Sigmoid colon (tissue), 7 donors: ENCODE results near the gene PPM1F. TPM values are rescaled to one million over a fixed set of nuclear protein-coding genes. Genes with fewer than 3 reads are reported as not detected.

ENCODE experiments used
- DNase-seq: peaks from one replicate; pipeline ENCODE4 v3.0.0-alpha.2; 2019
- H3K27ac ChIP-seq, 4 donors: fragments of 200-600 bp; sonication (generic); one replicate each; pipeline ENCODE4 v1.5.1; 2016 to 2019; ENCODE audit warnings: mild to moderate bottlenecking in 1 of 4
- H3K27me3 ChIP-seq, 3 donors: fragments of 200-600 bp; sonication (generic); one replicate each; pipeline ENCODE4 v1.5.1; 2019; ENCODE audit warnings: mild to moderate bottlenecking in 1 of 3
- H3K36me3 ChIP-seq, 4 donors: fragments of 200-600 bp; sonication (generic); one replicate each; pipeline ENCODE4 v1.5.1; 2016 to 2019
- H3K4me1 ChIP-seq, 4 donors: fragments of 200-600 bp; sonication (generic); one replicate each; pipeline ENCODE4 v1.5.1; 2017 to 2019
- H3K4me3 ChIP-seq, 4 donors: fragments of 200-600 bp; sonication (generic); one replicate each; pipeline ENCODE4 v1.5.1; 2017 to 2019; ENCODE audit warnings: mild to moderate bottlenecking in 2 of 4, moderate library complexity in 1 of 4
- H3K9me3 ChIP-seq, 4 donors: fragments of 200-600 bp in 3 of 4; sonication (generic) in 3 of 4; one replicate each; pipeline versions ENCODE4 v1.5.1 to v1.6.1; 2013 to 2019
- EP300 ChIP-seq, 4 donors: sonication (generic); formaldehyde crosslinking; IDR thresholded peaks; one replicate each; pipeline ENCODE4 v1.6.1; 2017; ENCODE audit warnings: antibody characterized with exemption in 4 of 4
- POLR2A ChIP-seq, 2 donors: fragments of 450-650 bp; IDR thresholded peaks; one replicate each; pipeline ENCODE4 v1.6.1; 2016; ENCODE audit warnings: antibody characterized with exemption in 2 of 2, mild to moderate bottlenecking in 2 of 2, moderate library complexity in 2 of 2
- POLR2AphosphoS5 ChIP-seq, 4 donors: sonication (generic); formaldehyde crosslinking; IDR thresholded peaks; one replicate each; pipeline ENCODE4 v1.6.1; 2017; ENCODE audit warnings: antibody characterized with exemption in 4 of 4
- WGBS, 2 donors: extraction: QIAGEN DNeasy Blood & Tissue Kit; methylation state at CpG; one replicate each; pipeline ENCODE4 v1.1.7; 2013; 5-methylcytosine and 5-hydroxymethylcytosine counted together
- intact Hi-C: fragments of 100-400 bp; cut with DNase I; formaldehyde crosslinking; loops from one replicate; pipeline ENCODE4 v1.15.1; 2023
- polyA plus RNA-seq, 3 donors: library from polyadenylated mRNA; stranded (reverse); fragments of 200-250 nt; gene quantifications; one replicate each; pipeline ENCODE4 v1.2.3, GENCODE V29; 2013
- total RNA-seq, 4 donors: library from RNA; depleted of rRNA; stranded (reverse); fragments of >200 nt; gene quantifications; one replicate each; pipeline ENCODE4 v1.1.0, GENCODE V29; 2016
- TF ChIP-seq, protein P1 (sequence below), 4 experiments: fragments of 450-650 bp in 3 of 4; fragments of 200-600 bp in 1 of 4; IDR thresholded peaks; one replicate each; pipeline ENCODE4 v1.5.1; 2016 to 2019; ENCODE audit warnings: antibody characterized with exemption in 4 of 4, mild to moderate bottlenecking in 3 of 4, moderate library complexity in 2 of 4
- donor health status: healthy with polysubstance abuse.
- donor health status: Bipolar disorder and iron deficiency.
- donor health status: healthy.

The PPM1F gene
- total and polyA plus RNA-seq, 7 donors = 2.5 to 39.2 (median 20.3) TPM

DNA sequence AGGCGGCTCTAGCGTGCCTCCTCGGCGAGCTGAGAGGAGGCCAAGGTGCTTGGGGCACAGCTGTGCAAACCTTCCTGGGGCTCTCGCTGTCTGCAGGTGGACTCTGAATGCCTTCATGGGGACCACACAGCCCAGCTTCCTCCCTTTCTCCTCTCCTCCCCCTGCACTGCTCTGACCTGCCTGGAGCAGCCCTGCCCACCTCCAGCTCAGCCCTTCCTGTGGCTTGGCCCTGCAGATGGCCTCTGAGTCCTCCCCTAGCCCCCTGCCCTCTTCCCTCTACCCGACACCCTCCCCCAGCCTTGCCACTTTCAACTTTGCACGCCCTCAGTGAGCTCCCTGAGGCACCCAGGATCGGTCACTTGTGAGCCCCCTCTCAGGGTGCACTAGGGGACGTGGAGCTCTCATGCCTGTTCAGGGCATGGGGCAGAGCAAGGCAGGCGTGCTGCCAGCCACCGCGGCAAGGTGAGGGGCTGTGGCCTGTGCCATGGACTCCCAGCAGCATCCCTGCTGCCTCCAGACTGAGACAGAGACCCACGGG is 31.4 kb downstream of the PPM1F start:
- WGBS, 2 donors = 87 to 88% methylated on average over 13 of the region's 13 CpGs
- DNase-seq = no peak
- Histone ChIP-seq H3K36me3 (peaks cover 0 to 60% (median 3%) of the 10 kb centered on the region in 4 donors), H3K9me3 (no peaks in the 10 kb centered on the region), H3K4me3 (no peak overlapping the region), H3K27me3 (no peaks in the 10 kb centered on the region), H3K27ac (no peak overlapping the region), H3K4me1 (peaks cover 0 to 12% (median 10%) of the 10 kb centered on the region in 4 donors)
- intact Hi-C loops = no loop called here
- no peak for TF ChIP-seq POLR2AphosphoS5 (IDR thresholded peaks at IDR 0.05)
- TF ChIP-seq, protein P1, sequence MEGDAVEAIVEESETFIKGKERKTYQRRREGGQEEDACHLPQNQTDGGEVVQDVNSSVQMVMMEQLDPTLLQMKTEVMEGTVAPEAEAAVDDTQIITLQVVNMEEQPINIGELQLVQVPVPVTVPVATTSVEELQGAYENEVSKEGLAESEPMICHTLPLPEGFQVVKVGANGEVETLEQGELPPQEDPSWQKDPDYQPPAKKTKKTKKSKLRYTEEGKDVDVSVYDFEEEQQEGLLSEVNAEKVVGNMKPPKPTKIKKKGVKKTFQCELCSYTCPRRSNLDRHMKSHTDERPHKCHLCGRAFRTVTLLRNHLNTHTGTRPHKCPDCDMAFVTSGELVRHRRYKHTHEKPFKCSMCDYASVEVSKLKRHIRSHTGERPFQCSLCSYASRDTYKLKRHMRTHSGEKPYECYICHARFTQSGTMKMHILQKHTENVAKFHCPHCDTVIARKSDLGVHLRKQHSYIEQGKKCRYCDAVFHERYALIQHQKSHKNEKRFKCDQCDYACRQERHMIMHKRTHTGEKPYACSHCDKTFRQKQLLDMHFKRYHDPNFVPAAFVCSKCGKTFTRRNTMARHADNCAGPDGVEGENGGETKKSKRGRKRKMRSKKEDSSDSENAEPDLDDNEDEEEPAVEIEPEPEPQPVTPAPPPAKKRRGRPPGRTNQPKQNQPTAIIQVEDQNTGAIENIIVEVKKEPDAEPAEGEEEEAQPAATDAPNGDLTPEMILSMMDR (IDR thresholded peaks at IDR 0.05) = no peak
- no peak for TF ChIP-seq EP300 (IDR thresholded peaks at IDR 0.05)

DNA sequence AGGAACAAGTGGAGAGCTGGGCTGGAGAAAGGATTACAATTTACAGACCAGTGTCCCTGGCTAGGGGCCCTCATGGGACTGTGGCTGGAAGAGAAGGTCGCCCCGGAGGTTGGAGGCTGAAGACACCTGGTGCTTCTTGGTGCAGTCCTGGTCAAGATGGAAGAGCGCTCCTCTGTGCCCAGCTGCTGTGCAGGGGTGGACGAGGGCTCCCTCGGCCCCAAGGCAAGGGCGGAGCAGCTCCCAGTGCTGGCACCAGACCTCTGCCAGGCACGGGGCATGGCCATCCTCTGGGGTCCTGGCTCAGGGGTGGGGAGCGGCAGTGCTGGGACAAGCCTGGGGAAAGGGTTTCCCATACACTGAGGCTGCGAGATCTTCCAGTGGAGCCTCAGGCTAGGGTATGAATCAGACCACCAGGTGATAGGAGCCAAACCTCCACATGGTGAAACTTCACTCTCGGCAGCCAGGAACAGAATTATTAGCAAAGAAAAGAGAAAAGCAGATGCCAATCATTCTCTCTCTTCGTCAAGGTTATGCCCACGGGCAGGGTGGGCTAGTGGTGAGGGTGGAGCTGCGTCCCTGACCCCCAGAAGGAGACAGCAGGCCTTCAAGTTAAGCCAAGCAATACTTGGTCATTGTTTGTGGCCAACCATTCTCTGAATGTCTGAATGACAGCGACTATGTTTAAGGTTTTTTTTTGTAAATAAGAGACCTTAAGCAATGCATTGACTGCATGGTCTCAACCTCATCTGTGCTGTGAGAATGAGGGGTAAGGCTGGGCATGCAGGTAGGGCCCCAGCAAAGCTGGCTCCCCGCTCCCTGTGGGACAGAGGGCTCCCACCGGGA is 32.1 kb downstream of the PPM1F start:
- Histone ChIP-seq H3K4me1 (peaks cover 0 to 12% (median 10%) of the 10 kb centered on the region in 4 donors), H3K27me3 (no peaks in the 10 kb centered on the region), H3K9me3 (no peaks in the 10 kb centered on the region), H3K27ac (no peak overlapping the region), H3K36me3 (peaks cover 0 to 54% (median 2%) of the 10 kb centered on the region in 4 donors), H3K4me3 (no peak overlapping the region)
- no peak for TF ChIP-seq EP300 (IDR thresholded peaks at IDR 0.05)
- 84 to 91% methylated on average over 16 of the region's 16 CpGs for WGBS, 2 donors
- intact Hi-C loops = no loop called here
- no peak for DNase-seq

- no peaks in the 10 kb centered on the region for H3K27me3 ChIP-seq
- peaks cover 0 to 12% (median 10%) of the 10 kb centered on the region in 4 donors for H3K4me1 ChIP-seq
- no peak for DNase-seq
- no peak overlapping the region for H3K4me3 ChIP-seq
- H3K27ac ChIP-seq = no peak overlapping the region
- intact Hi-C loops = no loop called here
- WGBS, 2 donors = 89 to 91% methylated on average over 20 of the region's 20 CpGs
- TF ChIP-seq EP300 (IDR thresholded peaks at IDR 0.05) (no peak), POLR2AphosphoS5 (IDR thresholded peaks at IDR 0.05) (no peak), POLR2A (IDR thresholded peaks at IDR 0.05) (no peak)
- TF ChIP-seq, protein P1 (IDR thresholded peaks at IDR 0.05) = no peak
- H3K36me3 ChIP-seq = peaks cover 0 to 46% (median 0%) of the 10 kb centered on the region in 4 donors
- no peaks in the 10 kb centered on the region for H3K9me3 ChIP-seq
Observed at GRCh38 chr22:21919526-21920307, 32.9 kb downstream of the PPM1F start.

GRCh38 chr22:21918466-21919185 is 34.0 kb downstream of the PPM1F start:
- no peak for DNase-seq
- H3K4me1 ChIP-seq = peaks cover 0 to 12% (median 10%) of the 10 kb centered on the region in 4 donors
- no peaks in the 10 kb centered on the region for H3K27me3 ChIP-seq
- no peak for TF ChIP-seq EP300 (IDR thresholded peaks at IDR 0.05)
- TF ChIP-seq POLR2AphosphoS5 (IDR thresholded peaks at IDR 0.05) = no peak
- TF ChIP-seq, protein P1 (IDR thresholded peaks at IDR 0.05) = no peak
- TF ChIP-seq POLR2A (IDR thresholded peaks at IDR 0.05) = no peak
- 95 to 96% methylated on average over 12 of the region's 12 CpGs for WGBS, 2 donors
- no peak overlapping the region for H3K4me3 ChIP-seq
- intact Hi-C loops = no loop called here
- no peak overlapping the region for H3K27ac ChIP-seq
- H3K36me3 ChIP-seq = peaks cover 0 to 39% (median 0%) of the 10 kb centered on the region in 4 donors
- no peaks in the 10 kb centered on the region for H3K9me3 ChIP-seq
